Measurements from ENCODE around the gene FBXO33. TPM values are rescaled to one million over a fixed set of nuclear protein-coding genes. Genes with fewer than 3 reads are reported as not detected.

FBXO33 gene
- total RNA-seq, 1 donor from 2014 or later = 9.4 TPM

DNA sequence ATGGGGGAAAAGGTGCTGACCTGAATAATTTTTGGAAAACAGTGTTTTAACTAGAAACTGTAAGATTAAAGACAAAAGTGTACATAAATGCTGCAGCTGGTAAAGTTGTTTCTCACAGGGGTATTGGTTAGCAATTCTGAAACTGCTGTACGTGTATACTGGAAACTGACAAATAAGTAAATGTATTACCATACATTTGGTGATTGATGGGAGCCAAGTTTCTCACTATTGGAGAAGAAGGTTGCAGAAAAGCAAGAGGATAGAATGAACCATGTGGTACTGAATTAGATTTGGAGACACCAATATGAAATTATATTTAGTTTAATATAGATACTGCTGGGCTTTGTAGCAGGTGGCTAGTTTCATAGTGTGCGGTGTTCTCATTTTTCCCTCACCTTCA is 19.6 kb upstream of the FBXO33 start:
- Mint-ChIP-seq H3K27ac (ENCODE audit: unreplicated experiment) (no peak overlapping the region), H3K4me1 (ENCODE audit: low read depth, unreplicated experiment) (peaks cover 13% of the 10 kb centered on the region), H3K4me3 (ENCODE audit: unreplicated experiment) (no peak overlapping the region), H3K36me3 (ENCODE audit: low read depth, unreplicated experiment) (no peaks in the 10 kb centered on the region), H3K27me3 (ENCODE audit: low read depth, unreplicated experiment) (no peaks in the 10 kb centered on the region), H3K9me3 (ENCODE audit: unreplicated experiment) (no peaks in the 10 kb centered on the region)
- Histone ChIP-seq H3K9ac (ENCODE audit: low read length) (no peak overlapping the region), H3K36me3 (ENCODE audit: insufficient read depth, low read length) (no peaks in the 10 kb centered on the region), H3K9me3 (ENCODE audit: insufficient read depth, low read depth, low read length) (no peaks in the 10 kb centered on the region), H4K20me1 (ENCODE audit: insufficient read depth, low read length) (no peaks in the 10 kb centered on the region), H3K27me3 (ENCODE audit: insufficient read depth, low read length) (no peaks in the 10 kb centered on the region), H3K79me2 (ENCODE audit: insufficient read depth, low read length) (no peaks in the 10 kb centered on the region), H3K4me3 (ENCODE audit: insufficient read depth, low read depth, low read length) (no peak overlapping the region), H3K4me2 (ENCODE audit: low read length) (no peak overlapping the region), H3K4me1 (ENCODE audit: insufficient read depth, low read length) (no peaks in the 10 kb centered on the region), H2AFZ (ENCODE audit: low read depth, low read length) (no peak overlapping the region), H3K27ac (ENCODE audit: low read depth, low read length) (no peak overlapping the region)
- no peak for TF ChIP-seq EZH2 (IDR thresholded peaks at IDR 0.05; ENCODE audit: insufficient read depth, low read length)
- TF ChIP-seq, protein P1, sequence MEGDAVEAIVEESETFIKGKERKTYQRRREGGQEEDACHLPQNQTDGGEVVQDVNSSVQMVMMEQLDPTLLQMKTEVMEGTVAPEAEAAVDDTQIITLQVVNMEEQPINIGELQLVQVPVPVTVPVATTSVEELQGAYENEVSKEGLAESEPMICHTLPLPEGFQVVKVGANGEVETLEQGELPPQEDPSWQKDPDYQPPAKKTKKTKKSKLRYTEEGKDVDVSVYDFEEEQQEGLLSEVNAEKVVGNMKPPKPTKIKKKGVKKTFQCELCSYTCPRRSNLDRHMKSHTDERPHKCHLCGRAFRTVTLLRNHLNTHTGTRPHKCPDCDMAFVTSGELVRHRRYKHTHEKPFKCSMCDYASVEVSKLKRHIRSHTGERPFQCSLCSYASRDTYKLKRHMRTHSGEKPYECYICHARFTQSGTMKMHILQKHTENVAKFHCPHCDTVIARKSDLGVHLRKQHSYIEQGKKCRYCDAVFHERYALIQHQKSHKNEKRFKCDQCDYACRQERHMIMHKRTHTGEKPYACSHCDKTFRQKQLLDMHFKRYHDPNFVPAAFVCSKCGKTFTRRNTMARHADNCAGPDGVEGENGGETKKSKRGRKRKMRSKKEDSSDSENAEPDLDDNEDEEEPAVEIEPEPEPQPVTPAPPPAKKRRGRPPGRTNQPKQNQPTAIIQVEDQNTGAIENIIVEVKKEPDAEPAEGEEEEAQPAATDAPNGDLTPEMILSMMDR (IDR thresholded peaks at IDR 0.05; ENCODE audit: insufficient read depth, low read depth, low read length) = no peak
- FAIRE-seq (peak; percentile 64), DNase-seq (ENCODE audit: low read depth) (no peak)

DNA sequence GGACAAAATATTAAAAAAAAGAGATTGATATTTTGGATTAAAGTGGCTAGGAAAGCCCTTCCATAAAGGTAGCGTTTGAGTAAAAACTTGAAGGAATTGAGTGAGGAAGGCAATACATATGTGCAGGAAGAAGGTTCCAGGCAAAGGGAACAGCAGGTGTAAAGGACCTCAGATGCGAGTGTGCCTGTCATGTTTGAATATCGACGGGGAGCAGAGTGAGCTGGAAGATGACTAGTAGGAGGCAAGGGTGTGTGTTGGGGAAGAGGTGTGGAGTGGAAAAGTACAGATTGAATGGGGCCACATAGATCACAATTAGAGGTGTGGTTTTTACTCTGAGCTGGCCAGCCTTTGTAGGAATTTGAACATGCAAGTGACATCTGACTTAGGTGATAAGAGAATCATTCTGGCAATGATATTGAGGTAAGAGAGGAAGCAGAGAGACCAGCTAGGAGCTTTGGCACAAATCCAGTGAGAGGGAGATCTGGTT is 15.0 kb upstream of the FBXO33 start:
- Histone ChIP-seq H3K9me3 (ENCODE audit: insufficient read depth, low read depth, low read length) (no peaks in the 10 kb centered on the region), H4K20me1 (ENCODE audit: insufficient read depth, low read length) (no peaks in the 10 kb centered on the region), H2AFZ (ENCODE audit: low read depth, low read length) (no peak overlapping the region), H3K27ac (ENCODE audit: low read depth, low read length) (no peak overlapping the region), H3K4me1 (ENCODE audit: insufficient read depth, low read length) (no peaks in the 10 kb centered on the region), H3K36me3 (ENCODE audit: insufficient read depth, low read length) (no peaks in the 10 kb centered on the region), H3K4me3 (ENCODE audit: insufficient read depth, low read depth, low read length) (no peak overlapping the region), H3K27me3 (ENCODE audit: insufficient read depth, low read length) (no peaks in the 10 kb centered on the region), H3K4me2 (ENCODE audit: low read length) (no peak overlapping the region), H3K9ac (ENCODE audit: low read length) (no peak overlapping the region), H3K79me2 (ENCODE audit: insufficient read depth, low read length) (no peaks in the 10 kb centered on the region)
- H3K27me3 Mint-ChIP-seq (ENCODE audit: low read depth, unreplicated experiment) = no peaks in the 10 kb centered on the region
- no peak overlapping the region for H3K27ac Mint-ChIP-seq (ENCODE audit: unreplicated experiment)
- peaks cover 2% of the 10 kb centered on the region for H3K36me3 Mint-ChIP-seq (ENCODE audit: low read depth, unreplicated experiment)
- no peak for DNase-seq (ENCODE audit: low read depth)
- no peaks in the 10 kb centered on the region for H3K9me3 Mint-ChIP-seq (ENCODE audit: unreplicated experiment)
- TF ChIP-seq, protein P1 (IDR thresholded peaks at IDR 0.05; ENCODE audit: insufficient read depth, low read depth, low read length) = no peak
- TF ChIP-seq EZH2 (IDR thresholded peaks at IDR 0.05; ENCODE audit: insufficient read depth, low read length) = no peak
- no peak for FAIRE-seq
- no peak overlapping the region for H3K4me3 Mint-ChIP-seq (ENCODE audit: unreplicated experiment)
- H3K4me1 Mint-ChIP-seq (ENCODE audit: low read depth, unreplicated experiment) = peaks cover 2% of the 10 kb centered on the region

DNA sequence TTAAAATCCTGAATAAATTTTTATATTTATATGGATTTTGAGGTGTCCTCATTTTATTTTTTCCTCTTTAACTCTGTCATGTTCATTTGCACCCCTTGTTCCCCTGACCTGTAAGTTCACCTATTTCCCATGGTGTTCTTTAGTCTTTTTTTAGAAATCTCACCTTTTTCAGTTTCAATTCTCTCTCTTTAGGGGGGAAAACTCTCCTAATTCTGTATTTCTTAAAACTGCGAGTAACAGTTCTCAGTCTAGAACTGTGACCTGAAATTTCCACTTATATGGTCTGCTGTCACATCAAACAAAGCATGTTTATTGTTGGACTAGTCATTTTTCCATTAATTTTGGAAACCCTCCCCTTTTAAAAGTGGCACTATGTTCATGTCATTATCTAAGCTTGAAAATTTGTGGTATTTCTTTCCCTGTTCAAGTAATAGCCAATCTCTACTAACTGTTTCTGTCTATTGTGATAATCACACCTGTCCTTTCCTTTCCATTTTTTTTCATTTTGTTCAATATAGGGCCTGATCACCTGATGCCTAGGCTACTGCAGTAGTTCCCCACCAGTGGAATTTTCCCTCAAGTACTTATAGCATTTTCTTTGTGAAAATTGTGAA is 14.0 kb upstream of the FBXO33 start:
- H3K4me1 Mint-ChIP-seq (ENCODE audit: low read depth, unreplicated experiment) = peaks cover 2% of the 10 kb centered on the region
- H3K27me3 Mint-ChIP-seq (ENCODE audit: low read depth, unreplicated experiment) = no peaks in the 10 kb centered on the region
- Histone ChIP-seq H3K27me3 (ENCODE audit: insufficient read depth, low read length) (no peaks in the 10 kb centered on the region), H2AFZ (ENCODE audit: low read depth, low read length) (no peak overlapping the region), H3K27ac (ENCODE audit: low read depth, low read length) (no peak overlapping the region), H4K20me1 (ENCODE audit: insufficient read depth, low read length) (no peaks in the 10 kb centered on the region), H3K4me1 (ENCODE audit: insufficient read depth, low read length) (no peaks in the 10 kb centered on the region), H3K36me3 (ENCODE audit: insufficient read depth, low read length) (no peaks in the 10 kb centered on the region), H3K4me2 (ENCODE audit: low read length) (no peak overlapping the region), H3K79me2 (ENCODE audit: insufficient read depth, low read length) (no peaks in the 10 kb centered on the region), H3K4me3 (ENCODE audit: insufficient read depth, low read depth, low read length) (no peak overlapping the region), H3K9me3 (ENCODE audit: insufficient read depth, low read depth, low read length) (no peaks in the 10 kb centered on the region), H3K9ac (ENCODE audit: low read length) (no peak overlapping the region)
- H3K27ac Mint-ChIP-seq (ENCODE audit: unreplicated experiment) = no peak overlapping the region
- DNase-seq (ENCODE audit: low read depth) = no peak
- no peaks in the 10 kb centered on the region for H3K9me3 Mint-ChIP-seq (ENCODE audit: unreplicated experiment)
- no peak for TF ChIP-seq EZH2 (IDR thresholded peaks at IDR 0.05; ENCODE audit: insufficient read depth, low read length)
- TF ChIP-seq, protein P1 (IDR thresholded peaks at IDR 0.05; ENCODE audit: insufficient read depth, low read depth, low read length) = no peak
- FAIRE-seq = no peak
- H3K36me3 Mint-ChIP-seq (ENCODE audit: low read depth, unreplicated experiment) = peaks cover 4% of the 10 kb centered on the region
- no peak overlapping the region for H3K4me3 Mint-ChIP-seq (ENCODE audit: unreplicated experiment)

All from astrocyte (in vitro differentiated cells and primary cell).